HepG2 (cell line): ENCODE results near the gene ADSL. TPM values are rescaled to one million over a fixed set of nuclear protein-coding genes. Genes with fewer than 3 reads are reported as not detected.

Experiments used
- ATAC-seq: fragments of 200-7000 bp; cut with Tn5 transposase; 3 replicates; pipeline ENCODE4 v1.9.1; 2020; ENCODE audit warnings: mild to moderate bottlenecking, moderate library complexity
- BruUV-seq: library from RNA; stranded (reverse); fragments of 400-500 nt; replicated peaks from 2 replicates; lab custom pipeline; 2021; lab: Mats Ljungman, UMichigan
- CTCF ChIA-PET: fragments of 300-600 bp; formaldehyde crosslinking; extraction: SDS; loops from one replicate; lab custom pipeline; 2021; ENCODE audit warnings: low total read pairs, inconsistent platforms, low intra/inter-chr PET ratio; lab: Yijun Ruan, JAX
- POLR2A ChIA-PET: fragments of 350-600 bp; sonication (Branson Sonifier 250); formaldehyde crosslinking; loops from one replicate; lab custom pipeline; 2020; ENCODE audit warnings: antibody characterized with exemption, inconsistent platforms; lab: Yijun Ruan, JAX
- DNase-seq: peaks from one replicate; pipeline ENCODE4 v3.0.0-alpha.2; 2015; ENCODE audit warnings: low spot score
- FAIRE-seq: peaks from 3 replicates; lab custom pipeline; 2011; peaks lifted over from hg19 to GRCh38; lab: Jason Lieb, UNC
- H2AFZ ChIP-seq: one replicate; pipeline ENCODE4 v1.6.1; 2011; ENCODE audit warnings: low read length, inconsistent platforms
- H3K27ac ChIP-seq: fragments of 300-600 bp; 3 replicates; pipeline ENCODE4 v1.8.0; 2011; ENCODE audit warnings: mixed run types, mild to moderate bottlenecking, mixed read lengths, low read length, inconsistent platforms; ENCODE audit not compliant: insufficient read depth; ENCODE audit errors: extremely low read length
- H3K27me3 ChIP-seq, 2 experiments: fragments of 200-600 bp in 1 of 2; 2 replicates in 1 of 2; 3 replicates in 1 of 2; pipeline versions ENCODE4 v1.6.0 to v1.8.0; 2011; ENCODE audit warnings: low read length in 2 of 2, mild to moderate bottlenecking in 2 of 2, moderate library complexity in 2 of 2, inconsistent platforms in 1 of 2; ENCODE audit not compliant: insufficient read depth in 2 of 2, control insufficient read depth in 1 of 2
- H3K36me3 ChIP-seq, 2 experiments: fragments of 200-600 bp in 1 of 2; replicated peaks in 1 of 2; 2 replicates in 1 of 2; 3 replicates in 1 of 2; pipeline versions ENCODE4 v1.5.1 to v1.8.0; 2011; ENCODE audit warnings: low read length in 2 of 2, inconsistent platforms in 1 of 2; ENCODE audit not compliant: insufficient read depth in 2 of 2, control insufficient read depth in 1 of 2
- H3K4me1 ChIP-seq: 2 replicates; pipeline ENCODE4 v1.5.1; 2012; ENCODE audit warnings: low read length, inconsistent platforms; ENCODE audit not compliant: insufficient read depth
- H3K4me2 ChIP-seq: 2 replicates; pipeline ENCODE4 v1.6.0; 2011; ENCODE audit warnings: low read depth, low read length, inconsistent platforms
- H3K4me3 ChIP-seq, 3 experiments: fragments of 200-600 bp in 1 of 3; sonication (generic), shearing (Covaris generic) in 1 of 3; replicated peaks in 1 of 3; 2 replicates each; pipeline ENCODE4 v1.5.1; 2011 to 2016; ENCODE audit warnings: low read length in 3 of 3, inconsistent platforms in 2 of 3, low read depth in 2 of 3, mild to moderate bottlenecking in 2 of 3, control low read depth in 1 of 3, mixed read lengths in 1 of 3; ENCODE audit not compliant: insufficient read depth in 1 of 3
- H3K79me2 ChIP-seq: one replicate; pipeline ENCODE4 v1.6.1; 2011; ENCODE audit warnings: low read length, inconsistent platforms; ENCODE audit not compliant: insufficient read depth
- H3K9ac ChIP-seq: 2 replicates; pipeline ENCODE4 v1.6.0; 2011; ENCODE audit warnings: mild to moderate bottlenecking, low read depth, low read length, inconsistent platforms; ENCODE audit not compliant: insufficient read depth
- H3K9me3 ChIP-seq: 2 replicates; pipeline ENCODE4 v1.5.1; 2012; ENCODE audit warnings: mild to moderate bottlenecking, low read length
- H4K20me1 ChIP-seq: 2 replicates; pipeline ENCODE4 v1.6.0; 2011; ENCODE audit warnings: inconsistent platforms, mild to moderate bottlenecking, low read length, moderate library complexity; ENCODE audit not compliant: insufficient read depth
- ATF6 ChIP-seq: sonication (generic); formaldehyde crosslinking; conservative IDR thresholded peaks from 2 replicates; pipeline ENCODE4 v1.4.0; 2020; ENCODE audit warnings: missing genetic modification reagents
- KLF16 ChIP-seq, 2 experiments: sonication (generic) in 1 of 2; formaldehyde crosslinking in 1 of 2; IDR thresholded peaks; 2 replicates each; pipeline versions ENCODE4 v1.6.1 to v1.8.0; 2016 to 2023; ENCODE audit warnings: missing genetic modification reagents in 2 of 2, missing compliant biosample characterization in 1 of 2
- RCOR2 ChIP-seq: IDR thresholded peaks from 2 replicates; pipeline ENCODE4 v1.6.1; 2016; ENCODE audit warnings: missing biosample characterization, missing genetic modification reagents
- RXRA ChIP-seq: sonication (generic); formaldehyde crosslinking; IDR thresholded peaks from 2 replicates; pipeline ENCODE4 v1.5.1; 2020; ENCODE audit warnings: missing genetic modification reagents
- SOX6 ChIP-seq, 2 experiments: fragments of 450-650 bp in 1 of 2; sonication (generic) in 1 of 2; formaldehyde crosslinking in 1 of 2; IDR thresholded peaks; 2 replicates each; pipeline versions ENCODE4 v1.4.0 to v1.6.1; 2017 to 2020; ENCODE audit warnings: antibody characterized with exemption in 1 of 2, mild to moderate bottlenecking in 1 of 2, missing genetic modification reagents in 1 of 2
- ZNF225 ChIP-seq: sonication (generic); formaldehyde crosslinking; IDR thresholded peaks from 2 replicates; pipeline ENCODE4 v1.4.0; 2020; ENCODE audit warnings: mild to moderate bottlenecking, missing genetic modification reagents
- ZNF660 ChIP-seq: sonication (generic); formaldehyde crosslinking; IDR thresholded peaks from 2 replicates; pipeline ENCODE4 v1.5.1; 2020; ENCODE audit warnings: mild to moderate bottlenecking, low read depth, missing genetic modification reagents, borderline replicate concordance
- WGBS: methylation state at CpG from one replicate; pipeline ENCODE4 v1.1.6; 2017; ENCODE audit warnings: low lambda C conversion rate; 5-methylcytosine and 5-hydroxymethylcytosine counted together
- in situ Hi-C: cut with HindIII; loops from 2 replicates; pipeline ENCODE4 v1.10.0; 2017; ENCODE audit warnings: low pct_unique_long_range_greater_than_20kb; ENCODE audit not compliant: extremely low pct_ligation_motif_present
- intact Hi-C: fragments of 100-400 bp; cut with micrococcal nuclease; formaldehyde crosslinking; loops from one replicate; pipeline ENCODE4 v1.10.0; 2022; ENCODE audit not compliant: unreplicated experiment
- polyA plus RNA-seq, 8 experiments: library from polyadenylated mRNA; depleted of rRNA in 3 of 8; stranded (reverse) in 7 of 8; unstranded in 1 of 8; fragments of >200 nt; fragmentation: Illumina TruSeq in 4 of 8; extraction: Trizol in 4 of 8; gene quantifications; 2 replicates each; pipeline versions ENCODE4 v1.2.1 to v1.2.3, GENCODE V29; 2011 to 2016; ENCODE audit warnings: low read depth in 4 of 8, missing spikeins in 1 of 8, mixed read lengths in 1 of 8; ENCODE audit not compliant: insufficient read depth in 1 of 8
- total RNA-seq, 5 experiments: library from RNA; depleted of rRNA; stranded (reverse); fragments of >200 nt; fragmentation: Illumina TruSeq; extraction: Trizol; gene quantifications; 2 replicates each; pipeline ENCODE4 v1.2.3, GENCODE V29; 2016; ENCODE audit warnings: low read depth in 1 of 5

The ADSL gene
- total and polyA plus RNA-seq, 2 of the 13 experiments (the other 11 are each of a cell fraction or from before 2014, with no cell fraction given) = 123 to 174 TPM

GRCh38 chr22:40392618-40393017 lies 46.3 kb downstream of the ADSL start:
- BruUV-seq = no TSS peak
- in situ Hi-C loops (no loop called here), intact Hi-C loops (no loop called here)
- Histone ChIP-seq H3K79me2 (no peaks in the 10 kb centered on the region), H3K9me3 (no peaks in the 10 kb centered on the region), H3K27me3 (no peaks in the 10 kb centered on the region), H3K36me3 (no peaks in the 10 kb centered on the region; a peak in 1 of 5 replicates), H3K27ac (no peak overlapping the region), H3K4me1 (peaks cover 11% of the 10 kb centered on the region), H3K4me3 (no peak overlapping the region), H3K9ac (no peak overlapping the region), H3K4me2 (no peak overlapping the region), H2AFZ (no peak overlapping the region), H4K20me1 (no peaks in the 10 kb centered on the region)
- WGBS = 95% methylated on average over 2 of the region's 2 CpGs
- POLR2A ChIA-PET = no interaction called here
- DNase-seq = no peak
- no peak for ATAC-seq
- TF ChIP-seq ATF6 = no peak
- TF ChIP-seq SOX6 (IDR thresholded peaks at IDR 0.05) = no peak
- no peak for TF ChIP-seq SOX6 (CRISPR knock-in tag; IDR thresholded peaks at IDR 0.05)
- TF ChIP-seq RXRA (CRISPR knock-in tag) = no peak
- CTCF ChIA-PET = no interaction called here
- no peak for FAIRE-seq

- H3K4me2 ChIP-seq = no peak overlapping the region
- H3K27ac ChIP-seq = no peak overlapping the region
- no peak for ATAC-seq
- TF ChIP-seq KLF16 (CRISPR knock-in tag; IDR thresholded peaks at IDR 0.05) (no peak), ZNF660 (CRISPR knock-in tag) (no peak), RCOR2 (CRISPR knock-in tag) (no peak), ZNF225 (CRISPR knock-in tag) (no peak)
- no peaks in the 10 kb centered on the region for H4K20me1 ChIP-seq
- POLR2A ChIA-PET = no interaction called here
- in situ Hi-C loops = no loop called here
- H3K4me1 ChIP-seq = no peaks in the 10 kb centered on the region
- no peak for FAIRE-seq
- no peaks in the 10 kb centered on the region for H3K27me3 ChIP-seq
- H2AFZ ChIP-seq = no peak overlapping the region
- no peak for DNase-seq
- no peak overlapping the region for H3K4me3 ChIP-seq
- no peak overlapping the region for H3K9ac ChIP-seq
- no peaks in the 10 kb centered on the region for H3K36me3 ChIP-seq
- intact Hi-C loops = no loop called here
- 91% methylated on average over 3 of the region's 3 CpGs for WGBS
- BruUV-seq = no TSS peak
- no peaks in the 10 kb centered on the region for H3K9me3 ChIP-seq
- H3K79me2 ChIP-seq = no peaks in the 10 kb centered on the region
- CTCF ChIA-PET = no interaction called here
Observed at GRCh38 chr22:40394607-40395006, 48.3 kb downstream of the ADSL start.
